Ectodermal cell (in vitro differentiated cells): Measurements from ENCODE around the gene LONRF3. TPM values are rescaled to one million over a fixed set of nuclear protein-coding genes. Genes with fewer than 3 reads are reported as not detected.
A peak's percentile ranks its signal among the peaks of the same experiment; 100 is the strongest.

ENCODE experiments used
- H3K27ac ChIP-seq: 2 replicates; pipeline ENCODE4 v1.7.0; 2013; ENCODE audit warnings: mild to moderate bottlenecking, low read depth, low read length; ENCODE audit not compliant: insufficient read depth, poor library complexity, severe bottlenecking
- H3K27me3 ChIP-seq: 2 replicates; pipeline ENCODE4 v1.7.0; 2013; ENCODE audit warnings: mild to moderate bottlenecking, low read length; ENCODE audit not compliant: insufficient read depth, control insufficient read depth, poor library complexity, severe bottlenecking
- H3K36me3 ChIP-seq: one replicate; pipeline ENCODE4 v1.7.0; 2013; ENCODE audit warnings: low read length; ENCODE audit not compliant: control insufficient read depth, insufficient read depth
- H3K4me1 ChIP-seq: one replicate; pipeline ENCODE4 v1.7.0; 2013; ENCODE audit warnings: low read length; ENCODE audit not compliant: control insufficient read depth, insufficient read depth
- H3K4me3 ChIP-seq: 2 replicates; pipeline ENCODE4 v1.7.0; 2013; ENCODE audit warnings: low read depth, low read length, control low read depth; ENCODE audit not compliant: insufficient read depth
- H3K9me3 ChIP-seq: 2 replicates; pipeline ENCODE4 v1.7.0; 2013; ENCODE audit warnings: mild to moderate bottlenecking, low read length, moderate library complexity; ENCODE audit not compliant: control insufficient read depth
- WGBS, 2 experiments: methylation state at CpG; one replicate each; pipeline ENCODE4 v1.1.7; 2013; ENCODE audit warnings: missing lambda C conversion rate in 2 of 2; 5-methylcytosine and 5-hydroxymethylcytosine counted together
- polyA plus RNA-seq, 4 experiments: library from polyadenylated mRNA; stranded (reverse); fragments of 50-300 nt; gene quantifications; one replicate each; pipeline ENCODE4 v1.2.3, GENCODE V29; 2013

Gene LONRF3
- 0.76 TPM for polyA plus RNA-seq (2013, experiment 1 of 4)
- 0.71 TPM for polyA plus RNA-seq (2013, experiment 2 of 4)
- 0.64 TPM for polyA plus RNA-seq (2013, experiment 3 of 4)
- 0.61 TPM for polyA plus RNA-seq (2013, experiment 4 of 4)

- Histone ChIP-seq H3K36me3 (no peaks in the 10 kb centered on the region), H3K4me3 (peak within 1 kb of the TSS; percentile 10), H3K9me3 (no peaks in the 10 kb centered on the region), H3K27me3 (peaks cover 97% of the 10 kb centered on the region), H3K27ac (no peak within 1 kb of the TSS), H3K4me1 (no peaks in the 10 kb centered on the region)
- 4 to 5% methylated on average over 41 to 43 of the region's 45 CpGs for WGBS, 2 experiments
These were observed at the start of gene LONRF3 for GRCh38 chrX:118974088-118974907. Gene LONRF3 (plus strand): TSS chrX:118974618. CDS start chrX:118974781, 163 bp downstream.

- no peaks in the 10 kb centered on the region for H3K9me3 ChIP-seq
- H3K36me3 ChIP-seq = no peaks in the 10 kb centered on the region
- no peak overlapping the region for H3K27ac ChIP-seq
- no peak overlapping the region for H3K4me3 ChIP-seq
- no peaks in the 10 kb centered on the region for H3K4me1 ChIP-seq
- 76 to 81% methylated on average over 1 to 2 of the region's 2 CpGs for WGBS, 2 experiments
- H3K27me3 ChIP-seq = no peaks in the 10 kb centered on the region
These were observed 46.3 kb upstream of the LONRF3 start for GRCh38 chrX:118928151-118928550.

GRCh38 chrX:118935352-118935751, 39.1 kb upstream of the LONRF3 start:
- WGBS, 2 experiments = 79 to 94% methylated on average over 1 of the region's 1 CpG
- no peaks in the 10 kb centered on the region for H3K36me3 ChIP-seq
- H3K27me3 ChIP-seq = no peaks in the 10 kb centered on the region
- H3K4me1 ChIP-seq = no peaks in the 10 kb centered on the region
- no peaks in the 10 kb centered on the region for H3K9me3 ChIP-seq
- no peak overlapping the region for H3K27ac ChIP-seq
- no peak overlapping the region for H3K4me3 ChIP-seq

DNA sequence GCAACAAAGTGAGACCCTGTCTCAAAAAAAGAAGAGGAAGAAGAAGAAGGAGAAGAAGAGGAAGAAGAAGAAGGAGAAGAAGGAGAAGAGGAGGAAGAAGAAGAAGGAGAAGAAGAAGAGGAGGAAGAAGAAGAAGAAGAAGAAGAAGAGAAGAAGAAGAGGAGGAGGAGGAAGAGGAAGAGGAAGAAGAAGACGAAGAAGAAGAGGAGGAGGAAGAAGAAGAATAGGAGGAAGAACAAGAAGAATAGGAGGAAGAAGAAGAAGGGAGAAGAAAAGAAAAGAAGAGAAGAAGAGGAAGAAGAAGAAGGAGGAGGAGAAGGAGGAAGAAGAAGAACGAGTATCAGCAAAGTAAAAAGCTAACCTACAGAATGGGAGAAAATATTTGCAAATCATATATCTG, 33.3 kb upstream of the LONRF3 start:
- H3K27ac ChIP-seq = no peak overlapping the region
- 68 to 73% methylated on average over 1 to 2 of the region's 2 CpGs for WGBS, 2 experiments

DNA sequence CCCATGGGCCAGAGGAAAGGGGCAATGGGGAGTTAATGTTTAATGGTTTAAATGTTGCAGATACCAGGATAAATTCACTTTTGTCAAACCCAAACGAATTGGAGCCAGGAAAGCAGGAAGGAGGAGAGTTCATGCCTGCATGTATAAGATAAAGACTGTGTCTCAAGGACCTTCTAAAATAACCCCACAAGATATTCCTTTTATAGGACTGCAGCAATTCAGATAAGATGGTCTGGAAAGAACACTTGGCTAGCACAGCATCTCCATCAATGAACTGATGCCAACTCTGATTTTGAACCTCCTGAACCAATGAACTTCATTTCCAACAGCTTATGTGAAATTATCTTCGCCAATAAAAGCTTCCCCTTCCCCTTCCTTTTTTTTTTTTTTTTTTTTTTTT, 31.3 kb upstream of the LONRF3 start:
- Histone ChIP-seq H3K4me3 (no peak overlapping the region), H3K4me1 (no peaks in the 10 kb centered on the region), H3K36me3 (no peaks in the 10 kb centered on the region), H3K27ac (no peak overlapping the region), H3K9me3 (no peaks in the 10 kb centered on the region), H3K27me3 (no peaks in the 10 kb centered on the region)
- WGBS, 2 experiments = 77% methylated on average over 2 of the region's 2 CpGs; no CpG with 5 or more reads in 1 of the 2 experiments

More for the DNA sequence above, 33.3 kb upstream of the LONRF3 start:
- H3K4me1 ChIP-seq = no peaks in the 10 kb centered on the region
- H3K4me3 ChIP-seq = no peak overlapping the region
- no peaks in the 10 kb centered on the region for H3K36me3 ChIP-seq
- H3K27me3 ChIP-seq = no peaks in the 10 kb centered on the region
- no peaks in the 10 kb centered on the region for H3K9me3 ChIP-seq

- Histone ChIP-seq H3K9me3 (no peaks in the 10 kb centered on the region), H3K27ac (no peak overlapping the region), H3K36me3 (no peaks in the 10 kb centered on the region), H3K4me3 (no peak overlapping the region), H3K4me1 (no peaks in the 10 kb centered on the region), H3K27me3 (no peaks in the 10 kb centered on the region)
- 96 to 100% methylated on average over 1 to 2 of the region's 2 CpGs for WGBS, 2 experiments
These were observed 28.5 kb upstream of the LONRF3 start for GRCh38 chrX:118945921-118946320.

- 93% methylated on average over 1 of the region's 1 CpG; no CpG with 5 or more reads in 1 of the 2 experiments for WGBS, 2 experiments
These were observed 26.1 kb upstream of the LONRF3 start for GRCh38 chrX:118948270-118948669.

DNA sequence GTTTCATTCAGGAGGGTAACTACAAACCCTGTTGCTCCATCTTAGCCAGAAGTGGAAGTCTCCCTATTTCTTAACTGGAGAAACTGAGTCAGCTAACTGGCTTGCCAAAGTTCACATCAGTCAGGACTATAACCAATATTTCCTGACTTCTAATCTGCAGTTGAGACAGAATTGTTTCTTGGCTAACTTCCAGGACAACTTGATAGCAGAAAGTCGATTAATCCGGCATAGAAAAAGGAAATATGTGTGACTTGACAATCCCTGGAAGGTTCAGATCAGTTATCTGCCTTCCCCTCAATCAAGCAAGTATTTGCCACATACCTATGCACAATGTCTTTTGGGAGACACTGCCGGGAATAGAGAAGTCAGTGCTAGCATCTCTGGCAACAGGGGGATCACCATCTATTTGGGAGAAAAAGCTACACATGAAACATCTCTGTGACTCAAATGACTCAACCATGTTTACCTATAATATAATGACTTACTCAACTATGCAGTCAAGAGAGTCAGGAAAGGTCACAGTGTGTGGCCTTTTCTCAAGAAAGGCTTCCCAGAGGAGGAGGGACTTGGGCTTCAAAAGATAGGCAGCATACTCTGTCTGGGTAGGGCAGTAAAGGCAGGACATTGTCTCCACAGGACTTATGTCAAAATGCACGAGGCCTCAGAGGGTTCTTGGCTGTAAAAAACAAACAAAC, 12.4 kb upstream of the LONRF3 start:
- 80 to 91% methylated on average over 3 to 4 of the region's 4 CpGs for WGBS, 2 experiments
- no peak overlapping the region for H3K4me3 ChIP-seq
- no peaks in the 10 kb centered on the region for H3K9me3 ChIP-seq
- H3K27ac ChIP-seq = no peak overlapping the region
- H3K4me1 ChIP-seq = no peaks in the 10 kb centered on the region
- H3K36me3 ChIP-seq = no peaks in the 10 kb centered on the region
- peaks cover 1% of the 10 kb centered on the region for H3K27me3 ChIP-seq

More at GRCh38 chrX:118948270-118948669, 26.1 kb upstream of the LONRF3 start:
- Histone ChIP-seq H3K4me3 (no peak overlapping the region), H3K27me3 (no peaks in the 10 kb centered on the region), H3K9me3 (no peaks in the 10 kb centered on the region), H3K4me1 (no peaks in the 10 kb centered on the region), H3K27ac (no peak overlapping the region), H3K36me3 (no peaks in the 10 kb centered on the region)

DNA sequence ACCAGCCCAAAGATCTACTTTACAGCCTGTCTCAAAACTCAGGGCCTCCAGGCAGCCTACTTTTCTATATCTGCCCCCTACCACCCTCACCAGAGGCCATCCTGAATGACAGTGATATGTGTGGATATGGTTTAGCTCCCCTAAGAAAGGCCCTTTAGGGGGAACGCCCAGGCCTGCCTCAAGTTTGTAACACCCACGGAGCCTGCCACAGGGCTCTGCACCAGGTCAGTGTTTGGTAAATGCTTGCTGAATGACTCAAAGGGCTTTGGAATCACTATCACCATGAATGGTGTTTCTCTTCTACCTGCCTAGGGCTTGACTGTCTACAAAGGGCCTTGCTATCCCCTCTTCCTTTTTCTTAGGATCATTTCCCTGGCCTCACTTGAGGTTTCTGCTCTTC, 11.3 kb upstream of the LONRF3 start:
- WGBS, 2 experiments = 81 to 88% methylated on average over 2 of the region's 2 CpGs
- no peaks in the 10 kb centered on the region for H3K9me3 ChIP-seq
- no peak overlapping the region for H3K4me3 ChIP-seq
- H3K27ac ChIP-seq = no peak overlapping the region
- peaks cover 13% of the 10 kb centered on the region for H3K27me3 ChIP-seq
- no peaks in the 10 kb centered on the region for H3K36me3 ChIP-seq
- no peaks in the 10 kb centered on the region for H3K4me1 ChIP-seq

DNA sequence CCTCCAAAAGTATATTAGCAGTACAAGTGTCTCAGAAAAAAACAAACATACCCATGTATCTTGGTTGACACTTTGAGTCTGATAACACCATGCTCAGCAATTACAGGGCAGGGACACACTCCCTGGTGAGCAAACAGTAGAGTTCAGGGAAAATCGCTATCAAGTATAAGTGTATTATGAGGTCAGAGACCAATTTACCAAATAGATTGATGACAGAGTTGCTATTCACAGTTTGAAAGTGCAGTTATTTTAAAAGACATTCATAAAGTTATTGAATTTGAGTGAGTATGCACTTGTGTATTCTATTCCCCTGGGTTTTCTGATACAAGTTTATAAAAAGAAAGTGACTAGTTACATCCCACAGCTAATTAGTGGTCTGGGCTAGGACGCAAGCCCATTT, 10.2 kb upstream of the LONRF3 start:
- Histone ChIP-seq H3K4me3 (no peak overlapping the region), H3K4me1 (no peaks in the 10 kb centered on the region), H3K27ac (no peak overlapping the region), H3K27me3 (peaks cover 23% of the 10 kb centered on the region), H3K9me3 (no peaks in the 10 kb centered on the region), H3K36me3 (no peaks in the 10 kb centered on the region)
- 93 to 96% methylated on average over 2 of the region's 2 CpGs for whole genome bisulfite sequencing, 2 experiments
